HG02759 (cell line): ENCODE data around the gene SLC26A2.
"Not testable (repeated sequence)": the region's sequence is repeated elsewhere in the genome, so short reads cannot be mapped to it uniquely, and the experiment has no call there.

Experiments used
- ATAC-seq: cut with Tn5 transposase; IDR thresholded peaks from one replicate; pipeline ENCODE4 v1.9.1; 2021; ENCODE audit warnings: mild to moderate bottlenecking, moderate library complexity; ENCODE audit not compliant: unreplicated experiment

The SLC26A2 gene

DNA sequence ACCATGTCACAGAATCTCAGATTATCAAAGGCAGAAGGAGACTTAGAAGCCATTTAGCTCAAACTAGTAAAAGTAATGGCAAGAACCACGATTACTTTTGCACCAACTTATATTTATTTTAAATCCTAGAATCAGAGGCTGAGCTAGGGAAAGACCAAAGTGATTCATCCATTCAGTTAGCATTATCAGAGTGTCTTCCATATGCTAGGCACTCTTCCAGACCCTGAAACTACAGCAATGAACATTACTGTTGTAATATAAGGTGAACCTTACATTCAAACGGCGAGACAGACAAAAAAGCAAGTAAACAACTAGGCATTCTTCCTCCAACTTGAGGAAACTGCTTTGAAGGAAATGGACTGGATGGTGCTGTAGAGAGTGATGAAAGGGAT, 23.9 kb upstream of the SLC26A2 start:
- ATAC-seq = no peak

DNA sequence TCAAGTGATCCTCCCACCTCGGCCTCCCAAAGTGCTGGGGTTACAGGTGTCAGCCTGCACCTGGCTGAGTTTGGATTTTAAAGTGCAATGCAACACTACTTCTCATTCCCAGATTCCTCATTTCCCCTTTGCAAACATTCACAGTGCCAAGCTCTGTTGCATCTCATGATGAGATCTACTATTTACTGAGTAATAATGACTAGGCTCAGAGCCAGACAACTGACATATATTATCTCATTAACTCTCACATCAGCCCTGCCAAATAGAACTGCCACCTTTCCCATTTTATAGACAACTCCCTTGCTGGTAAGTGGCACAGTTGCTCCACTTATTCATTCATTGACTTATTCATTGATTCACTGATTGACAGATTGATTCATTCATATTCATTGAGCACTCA, 22.9 kb upstream of the SLC26A2 start:
- ATAC-seq = no peak

DNA sequence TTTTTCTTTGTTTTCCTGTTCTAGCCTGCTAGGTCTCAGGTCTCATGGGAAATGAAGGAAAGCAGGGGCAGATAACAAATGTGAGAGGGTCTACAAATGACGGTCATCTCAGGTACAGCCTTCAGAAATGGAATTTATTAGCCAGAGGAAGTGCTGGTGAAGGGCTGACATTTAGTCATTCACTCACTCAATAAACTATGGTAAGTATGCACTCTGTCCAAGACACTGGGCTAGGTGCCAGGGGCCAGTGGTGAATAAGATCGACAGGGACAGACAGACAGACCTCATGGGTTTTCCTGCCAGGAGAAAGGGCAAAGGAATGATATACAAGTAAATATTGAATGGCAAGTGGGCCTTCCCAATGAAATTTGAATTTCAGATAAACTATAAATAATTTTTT, 22.3 kb upstream of the SLC26A2 start:
- ATAC-seq = no peak

DNA sequence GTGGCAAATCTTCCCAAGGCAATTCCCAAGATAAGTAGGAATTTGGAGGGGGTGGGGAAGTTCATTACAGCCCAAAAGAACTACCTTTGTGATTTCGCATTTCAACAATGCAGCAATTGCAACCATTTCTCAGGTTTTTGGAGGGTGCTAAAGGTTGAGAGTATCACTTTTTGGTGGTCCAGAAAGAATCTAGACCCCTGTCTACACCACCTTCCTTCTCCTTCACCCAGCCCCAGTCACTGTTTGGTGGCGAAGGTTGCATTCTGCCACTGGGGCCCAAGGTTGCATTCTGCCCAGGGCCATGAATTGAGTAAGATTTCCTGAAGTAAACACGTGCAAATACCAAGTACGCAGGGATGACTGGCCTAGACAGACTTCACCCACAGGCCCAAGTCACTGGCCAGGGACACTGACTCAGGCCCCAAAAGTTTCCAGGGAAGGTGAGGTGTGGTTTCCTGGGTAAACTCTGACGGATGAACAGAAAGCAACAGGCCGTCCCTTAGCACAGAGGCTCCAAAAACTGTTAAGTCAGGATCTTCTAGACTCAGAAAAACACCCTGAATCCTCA, 21.7 kb upstream of the SLC26A2 start:
- ATAC-seq = no peak

DNA sequence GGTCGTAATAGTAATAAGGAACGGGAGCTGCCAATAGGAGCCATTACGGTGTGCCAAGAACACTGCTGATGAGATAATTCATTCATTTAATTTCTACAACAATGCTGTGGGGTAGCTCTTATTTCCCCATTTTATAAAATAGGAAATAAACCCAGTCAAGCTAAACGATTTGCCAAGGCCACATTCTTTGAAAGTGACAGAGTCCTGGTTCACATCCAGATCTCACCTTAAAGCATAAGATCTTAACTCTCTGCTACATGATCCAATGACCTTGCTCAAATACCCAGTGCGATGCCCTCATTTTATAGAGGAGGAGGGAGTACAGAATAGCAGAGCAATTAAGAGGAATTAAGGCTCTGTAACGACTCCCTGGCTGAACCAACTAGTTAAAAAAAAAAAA, 21.0 kb upstream of the SLC26A2 start:
- no peak for ATAC-seq

DNA sequence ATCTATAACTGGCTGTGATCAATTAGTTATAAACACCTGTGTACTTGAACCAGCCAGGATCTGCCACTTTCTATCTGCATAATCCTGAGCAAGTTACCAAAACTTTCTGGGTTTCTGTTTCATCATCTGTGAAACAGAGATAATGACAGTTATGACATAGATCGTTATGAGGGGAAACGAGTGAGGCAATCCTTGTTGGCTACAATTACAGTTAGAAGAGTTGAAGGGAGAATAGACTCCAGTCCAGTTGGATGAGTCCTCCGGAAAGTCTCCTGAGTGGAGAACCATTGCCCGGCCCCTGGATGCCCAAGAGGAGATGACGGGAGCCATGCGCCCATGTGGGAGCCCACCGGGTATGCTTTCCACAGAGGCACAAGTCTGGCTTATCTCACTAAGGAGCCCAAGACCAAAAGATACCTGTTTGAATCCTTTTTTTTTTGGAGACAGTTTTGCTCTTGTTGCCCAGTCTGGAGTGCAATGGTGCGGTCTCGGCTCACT, 20.4 kb upstream of the SLC26A2 start:
- no peak for ATAC-seq

DNA sequence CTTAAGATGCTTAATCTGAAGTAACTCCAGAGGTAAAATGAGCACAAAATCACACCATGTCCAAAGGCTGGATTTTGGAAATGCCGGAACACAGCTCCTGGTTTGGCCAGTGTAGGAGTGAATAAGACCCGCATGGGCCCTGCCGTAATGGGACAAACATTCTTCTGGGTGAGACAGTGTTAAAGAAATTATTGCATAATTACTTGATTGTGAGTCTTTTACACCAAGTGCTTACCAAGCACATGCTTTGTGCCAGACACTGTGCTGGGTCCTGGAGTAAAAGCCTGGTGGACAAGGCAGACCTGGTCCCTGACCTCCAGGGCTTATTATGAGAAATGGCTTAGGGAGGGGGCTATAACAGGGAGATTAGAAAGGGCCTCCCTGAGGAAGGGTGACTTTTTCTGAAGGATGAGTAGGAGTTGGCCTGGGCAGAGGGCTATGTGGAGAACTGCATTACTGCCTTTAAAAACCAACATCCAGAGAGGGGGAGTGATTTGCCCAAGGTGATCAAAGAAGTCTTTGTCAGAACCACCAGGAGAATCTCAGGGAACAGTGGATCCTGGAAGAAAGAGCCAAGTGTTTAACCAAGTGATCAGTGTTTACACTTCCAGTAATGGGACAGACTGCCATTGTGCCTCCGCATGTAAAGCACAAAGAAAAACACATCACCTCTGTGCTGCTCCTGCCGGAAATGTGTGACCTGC, 19.5 kb upstream of the SLC26A2 start:
- no peak for ATAC-seq

DNA sequence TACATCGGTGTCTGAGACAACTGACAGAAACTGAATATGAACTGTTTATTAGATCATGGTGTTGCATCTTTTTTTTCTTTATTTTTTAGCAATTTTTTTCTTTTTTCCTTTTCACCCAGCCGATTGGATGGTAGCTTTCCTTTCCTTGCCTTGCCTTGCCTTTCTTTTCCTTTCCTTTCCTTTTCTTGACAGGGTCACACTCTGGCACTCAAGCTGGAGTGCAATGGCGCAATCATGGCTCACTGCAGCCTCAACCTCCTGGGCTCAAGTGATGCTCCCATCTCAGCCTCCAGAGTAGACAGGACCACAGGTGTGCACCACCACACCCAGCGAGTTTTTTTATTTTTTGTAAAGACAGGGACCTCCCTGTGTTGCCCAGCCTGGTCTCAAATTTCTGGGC, 18.8 kb upstream of the SLC26A2 start:
- no peak for ATAC-seq

DNA sequence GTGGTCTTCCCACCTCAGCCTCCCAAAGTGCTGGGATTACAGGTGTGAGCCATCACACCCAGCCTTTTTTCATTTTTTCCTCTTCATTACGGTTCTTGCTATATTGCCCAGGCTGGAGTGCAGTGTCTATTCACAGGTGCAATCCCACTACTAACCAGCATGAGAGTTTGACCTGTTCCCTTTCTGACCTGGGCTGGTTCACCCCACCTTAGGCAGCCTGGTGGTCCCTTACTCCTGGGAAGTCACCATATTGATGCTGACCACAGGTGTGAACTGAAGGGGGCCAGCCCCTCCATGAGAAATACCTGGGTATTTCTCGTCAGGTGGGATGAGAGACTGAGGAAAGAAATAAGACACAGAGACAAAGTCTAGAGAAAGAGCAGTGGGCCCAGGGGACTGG, 18.4 kb upstream of the SLC26A2 start:
- no peak for ATAC-seq

DNA sequence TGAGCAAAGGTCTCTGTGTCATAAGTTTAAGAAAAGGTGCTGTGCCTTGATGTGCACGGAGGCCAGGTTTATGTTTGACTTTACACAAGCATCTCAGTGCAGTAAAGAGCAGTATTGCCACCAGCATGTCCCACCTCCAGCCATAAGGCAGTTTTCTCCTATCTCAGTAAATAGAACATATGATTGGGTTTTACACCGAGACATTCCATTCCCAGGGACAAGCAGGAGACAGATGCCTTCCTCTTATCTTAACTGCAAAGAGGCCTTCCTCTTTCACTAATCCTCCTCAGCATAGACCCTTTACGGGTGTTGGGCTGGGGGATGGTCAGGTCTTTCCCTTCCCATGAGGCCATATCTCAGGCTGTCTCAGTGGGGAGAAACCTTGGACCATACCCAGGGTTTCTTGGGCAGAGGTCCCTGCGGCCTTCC, 17.8 kb upstream of the SLC26A2 start:
- not testable (repeated sequence) for ATAC-seq

DNA sequence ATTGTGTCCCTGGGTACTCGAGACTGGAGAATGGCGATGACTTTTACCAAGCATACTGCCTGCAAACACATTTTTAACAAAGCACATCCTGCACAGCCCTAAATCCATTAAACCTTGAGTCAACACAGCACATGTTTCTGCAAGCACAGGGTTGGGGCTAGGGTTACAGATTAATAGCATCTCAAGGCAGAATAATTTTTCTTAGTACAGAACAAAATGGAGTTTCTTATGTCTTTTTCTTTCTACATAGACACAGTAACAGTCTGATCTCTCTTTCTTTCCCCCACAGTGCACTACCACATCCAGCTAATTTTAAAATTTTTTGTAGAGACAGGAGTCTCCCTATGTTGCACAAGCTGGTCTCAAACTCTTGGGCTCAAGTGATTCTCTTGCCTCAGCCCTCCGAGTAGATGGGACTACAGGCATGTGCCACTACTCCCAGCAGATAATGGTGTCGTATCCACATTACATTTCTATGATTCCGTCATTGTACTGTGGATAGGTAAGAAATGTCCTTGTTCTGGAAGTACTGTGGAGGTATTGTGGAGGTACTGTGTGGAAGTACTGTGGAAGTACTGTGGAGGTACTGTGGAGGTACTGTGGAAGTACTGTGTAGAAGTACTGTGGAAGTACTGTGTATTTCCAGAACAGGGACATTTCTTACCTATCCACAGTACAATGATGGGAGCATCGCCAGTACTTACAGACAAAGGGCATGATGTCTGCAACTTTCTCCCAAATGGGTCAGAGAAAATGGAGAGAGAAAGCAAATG, 17.2 kb upstream of the SLC26A2 start:
- not testable (repeated sequence) for ATAC-seq

DNA sequence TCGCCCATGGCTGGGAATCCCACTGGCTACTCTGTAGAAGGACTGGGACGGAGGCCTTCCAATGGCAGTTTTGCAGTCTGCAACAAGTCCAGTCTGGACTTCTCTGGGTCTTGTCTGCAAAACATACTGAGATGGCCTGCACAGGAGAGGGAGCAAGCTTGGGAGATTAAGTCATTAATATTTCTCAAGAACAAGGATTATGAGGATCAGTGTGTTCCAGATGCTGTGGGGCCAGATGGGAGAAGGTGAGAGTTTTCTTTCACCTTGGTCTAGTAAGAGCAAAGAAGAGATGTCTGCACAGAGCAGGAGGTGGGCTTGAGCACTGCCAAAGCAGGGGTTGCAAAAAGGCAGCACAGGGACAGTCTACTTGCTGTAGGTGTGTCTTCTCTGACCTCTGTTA, 15.9 kb upstream of the SLC26A2 start, which contains the start of gene PDE6A:
PDE6A (minus strand) TSS at position 128 of the 400 bp plus-strand sequence; CDS start at position 8, 120 bp downstream.
- no peak for ATAC-seq

DNA sequence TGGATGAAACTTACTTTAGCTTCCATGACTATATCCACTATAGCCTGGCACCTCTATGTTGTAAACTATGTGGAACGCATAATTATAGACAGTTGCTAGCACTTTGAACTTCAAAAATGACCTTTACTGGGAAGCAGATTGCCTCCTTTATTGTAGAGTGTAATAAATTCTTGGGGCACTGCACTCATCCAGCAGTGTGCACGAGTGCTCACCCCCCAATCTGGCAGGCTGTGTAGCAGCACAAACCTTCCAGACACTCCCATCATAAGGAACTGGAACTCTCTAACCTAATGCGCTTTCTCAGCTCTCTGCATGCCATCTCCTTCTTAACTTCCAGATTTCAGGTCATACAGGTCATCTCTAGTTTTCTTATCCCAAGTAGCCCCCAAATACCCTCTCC, 14.4 kb upstream of the SLC26A2 start:
- ATAC-seq = no peak

DNA sequence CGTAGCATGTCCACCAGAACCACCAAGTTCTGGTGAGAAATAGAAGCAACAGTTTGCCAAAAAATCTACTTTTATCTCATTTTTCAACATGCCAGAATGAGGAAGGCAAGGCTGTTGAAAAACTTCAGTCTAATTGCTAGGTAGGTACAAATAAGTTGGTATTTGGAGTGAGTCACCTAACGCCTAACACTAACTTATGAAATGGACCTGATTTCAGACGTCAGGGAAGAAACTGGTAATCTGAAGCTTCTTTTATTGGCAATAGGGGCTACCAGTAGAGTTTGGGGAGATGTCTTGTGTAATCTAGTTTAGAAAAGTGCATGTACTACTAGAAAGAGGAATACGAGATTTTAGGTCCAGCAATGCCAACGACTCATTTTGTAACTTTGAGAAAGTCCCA, 11.6 kb upstream of the SLC26A2 start:
- ATAC-seq = no peak

DNA sequence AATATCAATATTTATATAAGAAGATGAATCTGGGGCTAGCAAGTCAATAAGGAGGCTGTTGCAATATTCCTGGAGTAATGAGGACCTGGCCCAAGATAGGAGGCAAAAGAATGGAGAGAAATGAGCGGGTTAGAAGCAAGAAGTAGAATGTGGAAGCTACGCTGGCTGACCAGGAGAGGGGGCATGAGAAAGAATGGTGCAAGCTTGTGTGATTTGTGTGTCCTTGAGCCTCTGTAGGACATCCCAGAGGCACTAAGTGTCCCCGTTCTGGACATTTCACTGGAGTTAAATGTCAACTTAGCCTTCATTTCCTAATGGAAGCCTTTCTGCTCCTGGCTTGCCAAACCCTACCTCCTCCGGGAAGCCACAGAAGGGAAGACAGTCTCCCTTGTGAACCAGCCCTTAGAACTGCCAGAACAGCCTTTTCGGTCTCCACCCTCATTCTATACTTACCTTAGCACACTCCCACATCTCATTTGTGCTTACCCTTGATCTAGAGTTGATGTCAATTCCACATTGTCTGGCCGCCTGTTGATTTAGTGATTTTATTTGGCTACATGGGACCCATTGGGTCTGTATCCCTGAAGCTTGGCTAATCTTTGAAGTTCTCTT, 9.3 kb upstream of the SLC26A2 start:
- no peak for ATAC-seq

DNA sequence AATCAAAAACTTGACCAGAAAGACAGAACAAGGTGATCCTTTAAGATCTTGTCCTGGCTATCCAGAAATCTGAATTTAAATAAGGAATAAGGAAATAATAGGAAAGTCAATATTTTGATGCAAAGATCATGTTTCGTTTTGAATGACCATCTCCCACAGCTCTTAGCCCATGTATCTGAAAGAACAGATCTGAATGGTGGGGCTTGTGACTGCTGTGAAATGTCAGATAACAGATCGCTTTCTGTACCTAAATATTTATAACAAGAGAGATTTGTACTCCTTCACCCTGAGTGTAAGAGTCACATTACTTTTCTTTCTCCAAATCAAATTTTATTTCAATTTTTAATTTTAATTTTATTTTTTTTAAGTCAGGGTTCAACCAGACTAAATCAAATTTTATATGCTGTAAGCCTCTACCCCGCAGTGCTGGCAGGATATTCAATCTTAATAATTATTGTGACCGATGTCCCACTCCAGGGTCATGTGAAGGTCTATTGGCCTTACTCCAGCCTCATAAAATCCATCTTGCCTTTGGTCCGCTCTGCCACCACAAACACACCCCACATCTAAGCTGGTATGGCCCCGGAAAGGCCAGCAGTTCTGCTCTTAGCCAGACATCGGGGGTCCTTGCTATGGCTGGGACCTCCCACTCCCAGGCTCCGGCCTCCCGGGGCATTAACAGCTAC, 7.0 kb upstream of the SLC26A2 start:
- no peak for ATAC-seq

DNA sequence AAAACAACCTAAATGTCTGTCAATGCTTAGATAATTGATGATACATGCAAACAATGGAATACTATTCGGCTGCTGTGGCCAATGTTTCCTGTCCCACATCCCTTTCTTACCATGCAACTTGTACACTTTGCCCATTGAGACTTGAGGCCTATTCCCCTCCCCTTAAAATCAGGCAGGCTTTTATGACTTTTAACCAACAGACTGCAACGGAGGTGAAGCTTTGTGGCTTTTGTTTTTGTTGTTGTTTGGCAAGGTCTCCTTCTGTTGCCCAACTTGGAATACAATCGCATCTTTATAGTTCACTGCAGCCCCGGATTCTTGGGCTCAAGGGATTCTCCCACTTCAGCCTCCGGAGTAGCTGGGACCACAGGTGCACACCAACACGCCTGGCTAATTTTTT, 5.8 kb upstream of the SLC26A2 start:
- ATAC-seq = no peak

DNA sequence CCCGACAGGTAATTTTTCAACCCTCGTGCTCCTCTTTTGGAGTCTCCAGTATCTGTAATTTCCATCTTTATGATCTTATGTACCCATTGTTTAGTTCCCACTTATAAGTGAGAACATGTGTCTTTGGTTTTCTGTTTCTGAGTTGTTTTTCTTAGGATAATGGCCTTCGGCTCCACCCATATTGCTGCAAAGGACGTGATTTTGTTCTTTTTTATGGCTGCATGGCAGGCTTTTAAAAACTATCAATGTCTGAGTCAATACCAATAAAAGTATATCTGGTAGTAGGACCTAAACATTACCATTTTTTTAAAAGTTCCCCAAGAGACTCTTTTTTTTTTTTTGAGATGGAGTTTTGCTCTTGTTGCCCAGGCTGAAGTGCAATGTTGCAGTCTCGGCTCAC, 3.9 kb upstream of the SLC26A2 start:
- no peak for ATAC-seq

DNA sequence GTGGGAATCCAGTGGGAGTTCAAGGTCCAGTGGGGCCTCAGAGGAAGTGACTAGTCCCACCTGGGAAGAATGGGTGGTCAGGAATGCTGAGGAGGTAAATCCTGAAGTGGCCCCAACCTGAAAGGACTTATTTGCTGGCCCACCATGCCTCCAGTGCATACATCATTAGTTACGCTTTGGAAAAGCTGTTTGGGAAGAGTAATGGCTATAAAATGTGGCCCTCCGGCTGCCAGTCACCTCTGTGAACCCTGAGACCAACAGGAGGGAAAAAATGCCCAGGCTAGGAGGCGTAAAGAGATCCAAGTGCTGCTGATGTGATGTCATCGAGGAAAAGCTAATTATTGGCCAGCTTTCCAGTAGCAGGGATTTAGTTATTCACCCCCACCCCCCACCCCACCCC, 2.7 kb upstream of the SLC26A2 start:
- ATAC-seq = no peak

DNA sequence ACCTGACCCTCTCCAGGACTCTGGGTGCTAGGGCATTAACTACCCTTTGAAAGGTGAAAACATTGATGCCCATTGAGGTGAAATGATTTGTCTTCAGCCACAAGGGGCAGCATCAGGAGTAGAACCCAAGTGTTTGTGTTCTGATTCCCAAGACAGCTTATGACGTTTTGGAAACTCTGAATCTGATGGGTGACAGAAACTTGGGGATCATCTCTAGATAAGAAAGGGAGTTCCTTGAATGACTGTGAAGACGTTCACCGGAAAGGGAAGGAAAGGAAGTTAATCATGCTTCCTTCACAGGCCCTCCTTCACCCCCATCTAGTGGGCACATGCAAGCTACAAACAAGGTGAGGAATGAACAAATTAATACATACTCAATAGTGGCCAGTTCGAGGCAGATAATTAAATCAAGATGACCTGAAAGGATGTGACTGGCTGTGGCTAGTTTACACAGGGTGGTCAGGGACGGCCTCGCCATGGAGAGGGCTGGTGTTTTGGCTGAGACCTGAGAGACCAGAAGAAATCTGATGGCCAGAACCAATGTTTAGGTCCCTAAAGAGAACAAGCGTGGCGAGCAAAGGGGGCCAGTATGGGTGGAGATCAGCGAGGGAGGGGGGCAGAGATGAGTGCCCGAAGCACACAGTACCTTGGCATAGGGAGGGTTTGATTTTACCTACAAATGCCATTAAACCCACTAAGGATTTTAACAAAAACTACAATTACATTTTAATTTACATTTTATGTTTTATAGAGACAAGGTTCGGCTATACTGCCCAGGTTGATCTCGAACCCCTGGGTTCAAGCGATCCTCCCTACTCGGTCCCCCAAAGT, 937 bp upstream of the SLC26A2 start:
- no peak for ATAC-seq
